Epithelial cell of proximal tubule (primary cell): ENCODE measurements around the gene PTCD1. TPM values are rescaled to one million over a fixed set of nuclear protein-coding genes. Genes with fewer than 3 reads are reported as not detected.
"Not testable (repeated sequence)": the region's sequence is repeated elsewhere in the genome, so short reads cannot be mapped to it uniquely, and the experiment has no call there.

Source experiments
- DNase-seq: peaks from one replicate; pipeline ENCODE4 v3.0.0-alpha.2; 2011; ENCODE audit warnings: low read depth
- H3K4me3 ChIP-seq: 2 replicates; pipeline ENCODE4 v1.5.1; 2011; ENCODE audit warnings: low read depth, mild to moderate bottlenecking, low read length
- CTCF ChIP-seq: conservative IDR thresholded peaks from 2 replicates; pipeline ENCODE4 v1.5.1; 2012; ENCODE audit warnings: low read depth, mild to moderate bottlenecking, low read length
- total RNA-seq: library from RNA; depleted of rRNA; stranded (reverse); fragments of >200 nt; gene quantifications from 2 replicates; pipeline ENCODE4 v1.2.3, GENCODE V29; 2015

The PTCD1 gene
- total RNA-seq, 1 donor from 2014 or later = 4.0 TPM

DNA sequence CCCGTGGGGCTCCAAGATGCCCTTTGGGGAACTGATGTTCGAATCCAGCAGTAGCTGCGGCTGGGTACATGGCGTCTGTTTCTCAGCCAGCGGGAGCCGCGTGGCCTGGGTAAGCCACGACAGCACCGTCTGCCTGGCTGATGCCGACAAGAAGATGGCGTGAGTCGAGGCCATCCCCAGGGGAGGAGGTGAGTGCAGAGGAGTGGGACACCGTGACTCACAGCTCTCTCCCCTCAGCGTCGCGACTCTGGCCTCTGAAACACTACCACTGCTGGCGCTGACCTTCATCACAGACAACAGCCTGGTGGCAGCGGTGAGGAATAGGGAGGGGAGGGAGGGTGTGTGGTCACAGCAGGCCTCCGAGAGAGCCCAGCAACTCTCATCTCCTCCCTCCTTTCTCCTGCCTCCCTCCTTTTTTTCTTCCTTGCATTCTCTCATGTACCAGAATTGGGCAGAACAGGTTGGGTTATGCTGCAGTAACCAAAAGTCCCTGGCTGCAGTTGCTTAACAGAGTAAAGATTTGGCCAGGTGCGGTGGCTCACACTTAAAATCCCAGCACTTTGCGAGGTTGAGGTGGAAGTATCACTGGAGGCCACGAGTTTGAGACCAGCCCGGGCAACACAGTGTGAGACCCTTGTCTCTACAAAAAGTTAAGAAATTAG lies 47.5 kb downstream of the PTCD1 start:
- no peak for TF ChIP-seq CTCF
- no peak overlapping the region for H3K4me3 ChIP-seq
- DNase-seq = no peak

DNA sequence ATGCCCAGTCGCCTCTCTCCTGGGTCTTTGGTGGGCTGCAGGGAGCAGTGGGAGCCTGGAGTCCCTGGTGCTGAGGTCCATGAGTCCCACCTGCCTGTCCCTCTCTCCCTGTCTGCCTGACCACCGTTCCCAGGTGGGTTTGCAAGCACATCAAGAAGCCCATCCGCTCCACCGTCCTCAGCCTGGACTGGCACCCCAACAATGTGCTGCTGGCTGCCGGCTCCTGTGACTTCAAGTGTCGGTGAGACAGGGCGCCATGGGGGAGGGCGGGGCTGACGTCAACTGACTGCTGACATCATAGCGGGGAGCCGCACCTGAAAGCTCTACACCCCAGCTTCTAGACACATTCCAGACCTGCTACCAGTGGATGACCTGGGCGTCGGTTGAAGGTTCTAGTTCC lies 48.8 kb downstream of the PTCD1 start:
- no peak overlapping the region for H3K4me3 ChIP-seq
- DNase-seq = no peak
- no peak for TF ChIP-seq CTCF

DNA sequence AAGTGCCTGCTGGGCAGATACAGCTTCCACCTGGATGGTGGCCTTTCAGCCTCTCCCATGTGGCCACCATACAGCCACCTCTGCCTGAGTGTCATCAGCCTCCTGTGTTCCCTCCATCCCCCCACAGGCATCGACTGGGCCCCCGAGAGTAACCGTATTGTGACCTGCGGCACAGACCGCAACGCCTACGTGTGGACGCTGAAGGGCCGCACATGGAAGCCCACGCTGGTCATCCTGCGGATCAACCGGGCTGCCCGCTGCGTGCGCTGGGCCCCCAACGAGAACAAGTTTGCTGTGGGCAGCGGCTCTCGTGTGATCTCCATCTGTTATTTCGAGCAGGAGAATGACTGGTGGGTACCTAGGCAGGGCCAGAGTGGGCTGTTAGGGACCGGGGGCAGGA lies 50.7 kb downstream of the PTCD1 start:
- no peak for TF ChIP-seq CTCF
- no peak overlapping the region for H3K4me3 ChIP-seq
- DNase-seq = no peak

- not testable (repeated sequence) for H3K4me3 ChIP-seq, DNase-seq
These were observed 51.4 kb downstream of the PTCD1 start for GRCh38 chr7:99387239-99387635.

- DNase-seq = no peak
- no peak overlapping the region for H3K4me3 ChIP-seq
- TF ChIP-seq CTCF = peak; percentile 53
These were observed 51.9 kb downstream of the PTCD1 start for GRCh38 chr7:99386584-99387238.

DNA sequence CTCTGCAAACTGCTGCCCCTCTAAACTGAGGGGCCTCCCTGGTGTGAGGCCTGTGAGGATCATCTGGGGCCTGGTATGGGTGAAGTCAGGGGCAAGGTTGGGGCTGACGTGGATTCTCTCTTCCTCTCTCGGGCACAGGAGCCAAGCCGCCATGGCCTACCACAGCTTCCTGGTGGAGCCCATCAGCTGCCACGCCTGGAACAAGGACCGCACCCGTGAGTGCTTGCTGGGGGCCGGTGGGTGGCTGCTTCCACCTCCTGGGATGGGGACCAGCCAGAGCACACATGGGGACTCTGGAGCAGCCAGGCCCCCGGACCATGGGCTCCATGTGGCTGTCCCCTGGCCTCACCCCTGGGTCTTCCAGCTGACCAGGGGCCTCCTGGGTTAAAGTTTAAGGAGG lies 53.0 kb downstream of the PTCD1 start:
- no peak for DNase-seq
- TF ChIP-seq CTCF = no peak
- no peak overlapping the region for H3K4me3 ChIP-seq

DNA sequence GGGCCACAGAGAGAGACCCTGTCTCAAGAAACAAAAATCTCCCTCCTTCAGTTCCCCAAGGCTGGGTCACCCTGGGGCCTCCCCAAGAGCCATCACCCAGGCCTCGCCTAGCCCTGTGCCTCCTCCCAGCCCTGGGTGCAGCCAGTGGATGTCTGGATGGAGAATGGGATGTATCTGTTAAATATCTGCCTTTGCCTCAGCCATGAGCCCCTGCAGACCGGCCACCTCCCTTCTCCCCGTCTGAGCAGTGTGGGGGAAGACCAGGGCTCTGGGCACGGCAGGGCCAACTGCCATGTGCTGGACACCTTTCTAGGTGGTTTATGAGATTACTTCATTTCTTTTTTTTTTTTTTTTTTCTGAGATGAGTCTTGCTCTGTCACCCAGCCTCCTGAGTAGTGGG lies 54.1 kb downstream of the PTCD1 start:
- no peak for TF ChIP-seq CTCF
- no peak for DNase-seq
- H3K4me3 ChIP-seq = no peak overlapping the region
